PFSK-1 (cell line): Measurements from ENCODE around the gene PACSIN1.

ENCODE experiments used
- POLR2AphosphoS5 ChIP-seq: IDR thresholded peaks from 2 replicates; pipeline ENCODE4 v1.6.1; 2012; ENCODE audit warnings: low read depth, mild to moderate bottlenecking, control low read depth, low read length, moderate library complexity
- SIN3A ChIP-seq: IDR thresholded peaks from 2 replicates; pipeline ENCODE4 v1.6.1; 2012; ENCODE audit warnings: mild to moderate bottlenecking, low read length, moderate library complexity, borderline replicate concordance; ENCODE audit not compliant: insufficient read depth
- TAF1 ChIP-seq: IDR thresholded peaks from 2 replicates; pipeline ENCODE4 v1.6.1; 2012; ENCODE audit warnings: low read length, control low read depth, borderline replicate concordance; ENCODE audit not compliant: insufficient read depth
- TF ChIP-seq, protein P1 (sequence below), 2 experiments: IDR thresholded peaks; 2 replicates each; pipeline versions ENCODE4 v1.6.1 to v1.8.0; 2011 to 2012; ENCODE audit warnings: low read depth in 2 of 2, low read length in 2 of 2, control low read depth in 1 of 2, inconsistent platforms in 1 of 2, mild to moderate bottlenecking in 1 of 2, moderate library complexity in 1 of 2; ENCODE audit not compliant: insufficient read depth in 1 of 2

GRCh38 chr6:34529665-34530327 lies 63.9 kb downstream of the PACSIN1 start:
- no peak for TF ChIP-seq POLR2AphosphoS5
- TF ChIP-seq, protein P1, sequence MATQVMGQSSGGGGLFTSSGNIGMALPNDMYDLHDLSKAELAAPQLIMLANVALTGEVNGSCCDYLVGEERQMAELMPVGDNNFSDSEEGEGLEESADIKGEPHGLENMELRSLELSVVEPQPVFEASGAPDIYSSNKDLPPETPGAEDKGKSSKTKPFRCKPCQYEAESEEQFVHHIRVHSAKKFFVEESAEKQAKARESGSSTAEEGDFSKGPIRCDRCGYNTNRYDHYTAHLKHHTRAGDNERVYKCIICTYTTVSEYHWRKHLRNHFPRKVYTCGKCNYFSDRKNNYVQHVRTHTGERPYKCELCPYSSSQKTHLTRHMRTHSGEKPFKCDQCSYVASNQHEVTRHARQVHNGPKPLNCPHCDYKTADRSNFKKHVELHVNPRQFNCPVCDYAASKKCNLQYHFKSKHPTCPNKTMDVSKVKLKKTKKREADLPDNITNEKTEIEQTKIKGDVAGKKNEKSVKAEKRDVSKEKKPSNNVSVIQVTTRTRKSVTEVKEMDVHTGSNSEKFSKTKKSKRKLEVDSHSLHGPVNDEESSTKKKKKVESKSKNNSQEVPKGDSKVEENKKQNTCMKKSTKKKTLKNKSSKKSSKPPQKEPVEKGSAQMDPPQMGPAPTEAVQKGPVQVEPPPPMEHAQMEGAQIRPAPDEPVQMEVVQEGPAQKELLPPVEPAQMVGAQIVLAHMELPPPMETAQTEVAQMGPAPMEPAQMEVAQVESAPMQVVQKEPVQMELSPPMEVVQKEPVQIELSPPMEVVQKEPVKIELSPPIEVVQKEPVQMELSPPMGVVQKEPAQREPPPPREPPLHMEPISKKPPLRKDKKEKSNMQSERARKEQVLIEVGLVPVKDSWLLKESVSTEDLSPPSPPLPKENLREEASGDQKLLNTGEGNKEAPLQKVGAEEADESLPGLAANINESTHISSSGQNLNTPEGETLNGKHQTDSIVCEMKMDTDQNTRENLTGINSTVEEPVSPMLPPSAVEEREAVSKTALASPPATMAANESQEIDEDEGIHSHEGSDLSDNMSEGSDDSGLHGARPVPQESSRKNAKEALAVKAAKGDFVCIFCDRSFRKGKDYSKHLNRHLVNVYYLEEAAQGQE (IDR thresholded peaks at IDR 0.05; ENCODE audit: insufficient read depth in 1 of 2, low read depth in 2 of 2, low read length in 2 of 2) = no peak
- no peak for TF ChIP-seq TAF1
- TF ChIP-seq SIN3A = no peak
